ENCODE measurements around the gene WWTR1. TPM values are rescaled to one million over a fixed set of nuclear protein-coding genes. Genes with fewer than 3 reads are reported as not detected.
A peak's percentile ranks its signal among the peaks of the same experiment; 100 is the strongest.

The WWTR1 gene
- polyA plus RNA-seq, 1 donor: 29.2 TPM

DNA sequence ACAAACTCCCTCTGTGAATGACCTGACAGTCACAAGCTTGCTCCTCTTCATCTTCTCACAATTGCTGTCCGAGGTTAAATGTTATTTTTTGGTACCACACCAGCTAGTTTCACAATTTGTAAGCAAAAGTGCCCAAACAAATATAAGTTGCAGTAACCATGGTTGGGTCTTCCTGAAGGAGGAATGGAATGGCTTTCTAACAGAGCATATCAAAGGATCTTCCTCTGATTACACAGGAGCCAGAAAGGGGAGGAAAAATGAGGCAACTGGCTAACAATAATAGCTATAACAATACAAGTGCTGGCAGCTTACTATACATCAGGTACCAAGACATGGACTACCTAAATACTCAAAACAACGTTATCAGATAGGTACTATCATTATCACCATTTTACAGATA lies 90.4 kb downstream of the WWTR1 start:
- Histone ChIP-seq H3K9me3 (ENCODE audit: control insufficient read depth, low read depth, low read length) (no peaks in the 10 kb centered on the region), H3K27me3 (ENCODE audit: control insufficient read depth, insufficient read depth, low read length) (no peaks in the 10 kb centered on the region), H3K36me3 (ENCODE audit: control insufficient read depth, insufficient read depth, low read length) (peaks cover 9% of the 10 kb centered on the region), H3K4me1 (ENCODE audit: control insufficient read depth, insufficient read depth, low read length) (no peaks in the 10 kb centered on the region), H3K4me3 (ENCODE audit: low read length) (no peak overlapping the region), H3K27ac (ENCODE audit: low read length) (no peak overlapping the region)
- no peak for DNase-seq
- WGBS (ENCODE audit: insufficient coverage, low lambda C conversion rate): no CpG with 5 or more reads among the region's 2 CpGs

DNA sequence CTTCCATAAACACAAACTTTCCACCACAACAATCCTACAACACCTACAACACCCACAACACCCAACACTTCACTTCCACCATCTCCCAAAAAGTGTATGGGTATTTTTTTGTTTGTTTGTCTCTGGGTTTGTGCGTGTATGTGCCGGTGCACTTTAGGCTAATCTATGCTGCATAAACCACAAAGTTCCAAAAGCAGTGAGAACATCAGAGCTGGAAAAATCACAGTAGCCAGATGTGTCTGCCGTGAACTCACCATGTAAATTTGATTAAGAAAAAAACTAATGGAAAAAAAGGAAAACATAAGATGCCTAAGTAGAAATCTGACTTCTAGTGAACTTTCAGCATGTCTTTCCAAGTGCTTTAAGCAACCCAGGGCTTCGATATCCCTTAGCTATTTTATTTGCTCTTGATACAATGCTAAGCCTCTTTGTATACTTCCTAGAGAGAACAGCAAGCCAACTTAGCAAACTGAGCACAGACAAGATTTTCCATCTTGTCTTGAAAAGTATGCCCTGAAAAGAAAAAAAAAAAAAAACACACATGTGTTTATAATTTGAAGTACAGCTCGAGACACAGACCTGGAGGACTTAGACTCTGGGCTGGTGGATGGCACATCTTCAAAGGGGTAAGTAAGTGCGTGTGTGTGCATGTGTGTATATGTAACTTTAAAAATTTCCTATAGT lies 91.4 kb downstream of the WWTR1 start:
- H3K9me3 ChIP-seq (ENCODE audit: control insufficient read depth, low read depth, low read length): no peaks in the 10 kb centered on the region
- 75% methylated on average over 1 of the region's 6 CpGs for WGBS (ENCODE audit: insufficient coverage, low lambda C conversion rate)
- H3K27me3 ChIP-seq (ENCODE audit: control insufficient read depth, insufficient read depth, low read length): no peaks in the 10 kb centered on the region
- no peak for DNase-seq
- H3K36me3 ChIP-seq (ENCODE audit: control insufficient read depth, insufficient read depth, low read length): peaks cover 4% of the 10 kb centered on the region
- no peaks in the 10 kb centered on the region for H3K4me1 ChIP-seq (ENCODE audit: control insufficient read depth, insufficient read depth, low read length)
- no peak overlapping the region for H3K27ac ChIP-seq (ENCODE audit: low read length)
- H3K4me3 ChIP-seq (ENCODE audit: low read length): no peak overlapping the region

DNA sequence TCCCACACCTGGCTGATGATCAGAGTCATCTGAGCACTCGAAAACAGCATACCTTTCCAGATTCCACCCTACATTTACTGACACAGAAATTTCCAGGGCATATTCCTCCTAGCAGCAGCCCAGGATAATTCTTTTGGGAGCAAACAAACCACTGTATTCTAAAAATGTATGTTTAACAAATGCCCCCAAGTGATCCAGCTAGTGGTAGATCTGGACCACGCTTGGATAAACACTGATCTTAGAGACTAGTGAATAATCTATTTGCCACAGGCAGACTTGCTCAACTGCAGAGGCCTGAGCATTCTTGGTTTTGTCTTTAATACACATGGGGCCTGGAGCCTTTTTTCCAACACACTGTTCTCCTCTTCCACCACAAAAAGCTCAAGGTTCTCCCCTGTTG lies 93.7 kb downstream of the WWTR1 start:
- DNase-seq: no peak
- no peak overlapping the region for H3K4me3 ChIP-seq (ENCODE audit: low read length)
- H3K27ac ChIP-seq (ENCODE audit: low read length): no peak overlapping the region
- no CpG with 5 or more reads among the region's 2 CpGs for WGBS (ENCODE audit: insufficient coverage, low lambda C conversion rate)
- no peaks in the 10 kb centered on the region for H3K27me3 ChIP-seq (ENCODE audit: control insufficient read depth, insufficient read depth, low read length)
- H3K9me3 ChIP-seq (ENCODE audit: control insufficient read depth, low read depth, low read length): no peaks in the 10 kb centered on the region
- H3K4me1 ChIP-seq (ENCODE audit: control insufficient read depth, insufficient read depth, low read length): no peaks in the 10 kb centered on the region
- H3K36me3 ChIP-seq (ENCODE audit: control insufficient read depth, insufficient read depth, low read length): no peaks in the 10 kb centered on the region

DNA sequence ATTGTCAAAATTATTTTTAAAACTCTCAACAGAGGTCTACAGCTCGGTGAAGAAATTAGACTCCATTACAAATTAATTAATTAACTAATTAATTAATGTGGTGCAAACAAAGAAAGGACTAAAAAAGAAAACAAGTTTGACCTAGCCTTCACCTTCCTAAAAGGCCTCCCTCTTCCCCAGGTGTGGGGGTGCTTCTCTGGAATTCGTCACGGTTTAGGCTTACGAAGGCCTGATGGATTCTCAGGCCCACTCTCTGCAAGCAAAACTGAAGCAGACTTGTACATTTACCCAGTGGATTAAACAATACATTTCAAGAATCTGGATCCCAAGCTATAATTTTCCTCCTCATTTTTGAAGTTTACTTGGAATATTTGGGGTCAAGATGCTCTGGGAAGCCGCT lies 94.7 kb downstream of the WWTR1 start:
- H3K4me1 ChIP-seq (ENCODE audit: control insufficient read depth, insufficient read depth, low read length): no peaks in the 10 kb centered on the region
- H3K27me3 ChIP-seq (ENCODE audit: control insufficient read depth, insufficient read depth, low read length): no peaks in the 10 kb centered on the region
- no peak for DNase-seq
- H3K4me3 ChIP-seq (ENCODE audit: low read length): no peak overlapping the region
- WGBS (ENCODE audit: insufficient coverage, low lambda C conversion rate): 67% methylated on average over 1 of the region's 5 CpGs
- H3K27ac ChIP-seq (ENCODE audit: low read length): no peak overlapping the region
- H3K9me3 ChIP-seq (ENCODE audit: control insufficient read depth, low read depth, low read length): no peaks in the 10 kb centered on the region
- H3K36me3 ChIP-seq (ENCODE audit: control insufficient read depth, insufficient read depth, low read length): no peaks in the 10 kb centered on the region

DNA sequence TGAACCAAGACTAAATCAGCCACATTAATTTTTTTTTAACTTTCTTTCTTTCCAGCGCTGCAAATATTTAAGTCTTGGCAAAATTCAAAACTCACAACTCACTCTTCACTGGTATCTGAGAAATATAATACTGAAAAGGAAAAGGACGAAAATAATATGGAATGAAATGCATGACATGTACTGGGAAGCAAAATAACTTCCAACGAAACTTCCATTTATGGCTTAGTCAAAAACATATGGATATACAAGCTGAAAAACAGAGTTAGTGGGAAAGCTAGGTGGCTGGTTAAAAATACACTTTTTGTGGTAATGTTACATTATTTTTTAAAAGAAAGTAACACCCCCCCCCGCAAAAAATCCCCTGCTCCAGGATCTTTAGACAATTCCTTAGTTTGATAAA lies 97.2 kb downstream of the WWTR1 start:
- 100% methylated on average over 3 of the region's 4 CpGs for WGBS (ENCODE audit: insufficient coverage, low lambda C conversion rate)
- Histone ChIP-seq H3K27ac (ENCODE audit: low read length) (no peak overlapping the region), H3K9me3 (ENCODE audit: control insufficient read depth, low read depth, low read length) (no peaks in the 10 kb centered on the region), H3K4me3 (ENCODE audit: low read length) (no peak overlapping the region), H3K36me3 (ENCODE audit: control insufficient read depth, insufficient read depth, low read length) (no peaks in the 10 kb centered on the region), H3K4me1 (ENCODE audit: control insufficient read depth, insufficient read depth, low read length) (no peaks in the 10 kb centered on the region), H3K27me3 (ENCODE audit: control insufficient read depth, insufficient read depth, low read length) (no peaks in the 10 kb centered on the region)
- DNase-seq: no peak

DNA sequence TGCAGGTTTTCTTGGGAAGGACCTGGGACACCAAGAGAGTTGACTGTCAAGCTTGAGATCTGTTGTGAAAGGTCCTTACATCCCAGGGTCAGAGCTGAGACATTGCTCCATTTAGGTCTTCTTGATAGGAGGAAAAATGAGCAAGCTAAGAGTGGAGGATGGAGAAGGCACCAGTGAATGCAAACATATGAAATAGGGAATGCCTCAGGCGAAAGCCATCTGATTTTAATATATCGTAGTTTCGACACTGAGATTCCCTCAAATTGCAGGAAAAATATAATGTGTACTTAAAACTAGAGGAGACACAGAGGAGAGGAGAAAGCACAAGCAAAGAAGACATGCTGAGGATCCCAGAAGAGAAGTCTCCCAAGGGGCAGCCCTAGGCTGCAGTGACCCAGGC lies 97.8 kb downstream of the WWTR1 start:
- Histone ChIP-seq H3K4me3 (ENCODE audit: low read length) (no peak overlapping the region), H3K9me3 (ENCODE audit: control insufficient read depth, low read depth, low read length) (no peaks in the 10 kb centered on the region), H3K27me3 (ENCODE audit: control insufficient read depth, insufficient read depth, low read length) (no peaks in the 10 kb centered on the region), H3K36me3 (ENCODE audit: control insufficient read depth, insufficient read depth, low read length) (no peaks in the 10 kb centered on the region), H3K27ac (ENCODE audit: low read length) (no peak overlapping the region), H3K4me1 (ENCODE audit: control insufficient read depth, insufficient read depth, low read length) (no peaks in the 10 kb centered on the region)
- 94% methylated on average over 3 of the region's 3 CpGs for WGBS (ENCODE audit: insufficient coverage, low lambda C conversion rate)
- no peak for DNase-seq

DNA sequence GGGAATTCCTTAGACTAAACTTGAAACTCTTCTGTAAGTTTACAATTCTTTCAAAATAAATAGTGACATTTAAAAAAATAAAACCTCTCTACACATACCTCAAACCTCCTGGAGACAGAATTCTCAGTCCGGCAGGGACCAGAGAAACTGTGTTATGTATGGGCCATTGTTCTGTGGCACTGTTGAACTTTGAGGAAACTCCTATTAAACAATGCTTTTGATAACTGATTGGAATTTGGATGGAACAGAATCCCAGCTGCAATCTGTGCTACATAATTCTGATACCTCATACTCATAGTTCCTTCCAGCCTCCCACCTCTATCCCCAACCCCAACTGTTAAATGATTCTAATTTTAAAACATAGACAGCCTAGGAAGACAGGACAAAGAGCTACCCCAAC lies 98.3 kb downstream of the WWTR1 start:
- DNase-seq: no peak
- Histone ChIP-seq H3K36me3 (ENCODE audit: control insufficient read depth, insufficient read depth, low read length) (no peaks in the 10 kb centered on the region), H3K27me3 (ENCODE audit: control insufficient read depth, insufficient read depth, low read length) (no peaks in the 10 kb centered on the region), H3K4me1 (ENCODE audit: control insufficient read depth, insufficient read depth, low read length) (no peaks in the 10 kb centered on the region), H3K9me3 (ENCODE audit: control insufficient read depth, low read depth, low read length) (no peaks in the 10 kb centered on the region), H3K27ac (ENCODE audit: low read length) (no peak overlapping the region), H3K4me3 (ENCODE audit: low read length) (no peak overlapping the region)
- no CpG with 5 or more reads among the region's 1 CpG for WGBS (ENCODE audit: insufficient coverage, low lambda C conversion rate)

DNA sequence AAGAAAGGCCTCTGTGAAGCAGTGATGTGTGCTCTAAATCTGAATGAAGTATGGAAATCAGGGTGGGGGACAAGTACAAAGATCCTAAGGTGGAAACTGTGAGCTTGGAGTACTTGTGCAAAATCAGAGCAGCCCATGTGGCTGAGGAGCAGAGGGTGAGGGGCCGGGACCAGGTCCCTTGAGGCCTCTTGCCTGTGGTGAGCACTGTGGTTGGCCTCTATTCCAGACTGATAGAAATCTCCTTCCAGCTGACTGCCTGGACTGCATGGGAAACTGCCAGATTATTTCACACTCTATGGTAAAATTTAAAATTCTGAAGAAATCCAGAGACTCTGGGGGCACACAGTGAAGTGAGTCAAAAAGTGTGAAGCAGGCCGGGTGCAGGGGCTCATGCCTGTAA lies 101.9 kb downstream of the WWTR1 start:
- H3K27me3 ChIP-seq (ENCODE audit: control insufficient read depth, insufficient read depth, low read length): no peaks in the 10 kb centered on the region
- H3K9me3 ChIP-seq (ENCODE audit: control insufficient read depth, low read depth, low read length): no peaks in the 10 kb centered on the region
- H3K36me3 ChIP-seq (ENCODE audit: control insufficient read depth, insufficient read depth, low read length): no peaks in the 10 kb centered on the region
- no CpG with 5 or more reads among the region's 2 CpGs for WGBS (ENCODE audit: insufficient coverage, low lambda C conversion rate)
- no peaks in the 10 kb centered on the region for H3K4me1 ChIP-seq (ENCODE audit: control insufficient read depth, insufficient read depth, low read length)
- no peak overlapping the region for H3K4me3 ChIP-seq (ENCODE audit: low read length)
- no peak overlapping the region for H3K27ac ChIP-seq (ENCODE audit: low read length)
- no peak for DNase-seq

DNA sequence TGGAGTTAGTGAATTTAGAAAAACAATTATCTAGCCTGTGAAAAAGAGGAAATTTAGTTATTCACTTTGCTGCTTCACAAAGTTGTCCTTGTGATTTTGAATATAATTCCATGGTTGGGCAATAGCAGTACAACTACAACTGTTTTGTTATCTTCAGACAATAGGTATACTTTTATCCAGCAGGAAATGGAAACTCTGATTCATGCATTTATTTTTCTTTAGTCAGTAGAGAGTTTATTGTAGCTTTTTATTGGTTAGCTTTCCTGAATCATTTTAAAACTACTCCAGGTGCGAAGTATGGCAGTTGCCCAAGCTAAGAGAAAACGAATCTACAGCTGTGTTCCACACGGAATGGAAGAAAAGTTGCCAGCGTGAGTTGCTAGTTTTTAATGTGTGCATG lies 103.0 kb downstream of the WWTR1 start:
- Histone ChIP-seq H3K27ac (ENCODE audit: low read length) (no peak overlapping the region), H3K27me3 (ENCODE audit: control insufficient read depth, insufficient read depth, low read length) (no peaks in the 10 kb centered on the region), H3K36me3 (ENCODE audit: control insufficient read depth, insufficient read depth, low read length) (no peaks in the 10 kb centered on the region), H3K4me1 (ENCODE audit: control insufficient read depth, insufficient read depth, low read length) (no peaks in the 10 kb centered on the region), H3K4me3 (ENCODE audit: low read length) (no peak overlapping the region), H3K9me3 (ENCODE audit: control insufficient read depth, low read depth, low read length) (no peaks in the 10 kb centered on the region)
- 100% methylated on average over 1 of the region's 4 CpGs for WGBS (ENCODE audit: insufficient coverage, low lambda C conversion rate)
- no peak for DNase-seq

DNA sequence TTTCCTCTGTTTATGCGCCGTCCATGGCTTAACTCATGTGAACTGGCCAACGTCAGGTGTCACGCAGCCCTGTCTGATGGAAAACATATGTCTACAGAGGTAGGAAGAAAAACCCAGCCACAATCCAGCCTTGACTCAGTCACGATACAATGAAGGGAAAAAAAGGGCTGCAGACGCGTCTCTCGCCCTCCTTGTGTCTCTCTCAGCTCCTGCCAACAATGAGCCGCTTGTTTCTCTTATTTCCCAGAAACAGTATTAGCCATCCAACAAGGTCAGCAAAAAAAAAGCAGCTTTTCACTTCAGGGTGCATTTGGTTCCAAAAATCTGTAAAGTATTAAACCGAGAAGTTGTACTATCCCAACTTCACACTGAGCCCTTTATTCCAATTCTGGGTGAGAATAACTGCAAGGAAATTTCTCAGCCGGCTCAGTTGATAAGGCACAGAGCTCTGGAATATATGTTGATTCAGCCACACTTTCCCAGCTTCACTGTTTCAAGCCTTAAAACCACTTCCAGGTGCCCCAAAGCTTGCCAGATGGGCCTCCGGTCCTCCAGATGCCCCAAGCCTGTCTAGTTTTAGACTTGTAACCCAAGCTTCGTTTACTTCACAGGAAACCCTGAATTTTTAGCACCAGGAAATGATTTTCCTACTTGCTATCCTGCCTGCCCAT lies 103.9 kb downstream of the WWTR1 start:
- WGBS (ENCODE audit: insufficient coverage, low lambda C conversion rate): 83% methylated on average over 2 of the region's 13 CpGs

DNA sequence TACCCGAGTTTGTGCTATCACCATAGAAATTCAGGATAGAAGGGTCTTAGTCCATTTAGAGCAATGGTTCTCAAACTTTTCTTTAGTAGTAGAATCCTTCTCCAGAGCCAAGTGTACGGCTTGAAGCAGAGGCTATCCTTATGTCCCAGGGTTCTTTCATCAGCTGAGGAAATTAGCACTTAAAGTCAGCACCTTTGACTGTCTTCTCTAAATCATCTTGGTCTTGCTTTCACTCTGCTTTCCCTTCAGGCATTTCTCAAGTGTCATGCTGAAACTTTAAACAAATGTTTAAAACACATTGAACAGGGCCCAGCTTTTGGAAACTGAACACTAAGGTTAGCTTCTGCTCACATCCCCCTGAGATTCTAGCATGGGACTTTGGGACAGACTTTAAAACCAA lies 105.1 kb downstream of the WWTR1 start:
- H3K27ac ChIP-seq (ENCODE audit: low read length): no peak overlapping the region
- H3K4me1 ChIP-seq (ENCODE audit: control insufficient read depth, insufficient read depth, low read length): no peaks in the 10 kb centered on the region

More for the DNA sequence above, 103.9 kb downstream of the WWTR1 start:
- no peak overlapping the region for H3K4me3 ChIP-seq (ENCODE audit: low read length)
- H3K9me3 ChIP-seq (ENCODE audit: control insufficient read depth, low read depth, low read length): no peaks in the 10 kb centered on the region
- no peaks in the 10 kb centered on the region for H3K36me3 ChIP-seq (ENCODE audit: control insufficient read depth, insufficient read depth, low read length)
- no peaks in the 10 kb centered on the region for H3K27me3 ChIP-seq (ENCODE audit: control insufficient read depth, insufficient read depth, low read length)
- peak; percentile 26 to 36 for DNase-seq
- no peak overlapping the region for H3K27ac ChIP-seq (ENCODE audit: low read length)
- no peaks in the 10 kb centered on the region for H3K4me1 ChIP-seq (ENCODE audit: control insufficient read depth, insufficient read depth, low read length)

More for the DNA sequence above, 105.1 kb downstream of the WWTR1 start:
- no peaks in the 10 kb centered on the region for H3K9me3 ChIP-seq (ENCODE audit: control insufficient read depth, low read depth, low read length)
- DNase-seq: no peak
- no peaks in the 10 kb centered on the region for H3K27me3 ChIP-seq (ENCODE audit: control insufficient read depth, insufficient read depth, low read length)
- no peak overlapping the region for H3K4me3 ChIP-seq (ENCODE audit: low read length)
- no peaks in the 10 kb centered on the region for H3K36me3 ChIP-seq (ENCODE audit: control insufficient read depth, insufficient read depth, low read length)
- no CpG with 5 or more reads among the region's 2 CpGs for WGBS (ENCODE audit: insufficient coverage, low lambda C conversion rate)
